ENCODE results near the gene GJB1.

GRCh38 chrX:71239781-71240180, 16.8 kb downstream of the GJB1 start:
- TF ChIP-seq CTCF (conservative IDR thresholded peaks at IDR 0.05; ENCODE audit: low read length), result no peak
- no peak for TF ChIP-seq EZH2phosphoT487 (IDR thresholded peaks at IDR 0.05; ENCODE audit: borderline replicate concordance, low read depth, low read length)
